HEK293 (cell line): ENCODE measurements around the gene UQCRFS1.
"Not testable (repeated sequence)": the region's sequence is repeated elsewhere in the genome, so short reads cannot be mapped to it uniquely, and the experiment has no call there.

Source experiments
- CTCF ChIP-seq: fragments of 450-650 bp; formaldehyde crosslinking; IDR thresholded peaks from 2 replicates; pipeline ENCODE4 v1.5.1; 2016; ENCODE audit warnings: missing biosample characterization, missing genetic modification characterization
- PRDM10 ChIP-seq: fragments of 450-650 bp; formaldehyde crosslinking; IDR thresholded peaks from 2 replicates; pipeline ENCODE4 v1.5.1; 2016; ENCODE audit warnings: missing biosample characterization, missing genetic modification characterization
- RBAK ChIP-seq: fragments of 450-650 bp; formaldehyde crosslinking; IDR thresholded peaks from 2 replicates; pipeline ENCODE4 v1.5.1; 2016; ENCODE audit warnings: missing biosample characterization, missing genetic modification characterization
- SCRT1 ChIP-seq: fragments of 450-650 bp; formaldehyde crosslinking; IDR thresholded peaks from 2 replicates; pipeline ENCODE4 v1.5.1; 2016; ENCODE audit warnings: missing biosample characterization, missing genetic modification characterization, borderline replicate concordance
- TCF7L2 ChIP-seq: IDR thresholded peaks from 2 replicates; pipeline ENCODE4 v1.6.1; 2011; ENCODE audit warnings: low read depth, mild to moderate bottlenecking, inconsistent platforms, low read length, moderate library complexity, borderline replicate concordance
- ZBTB17 ChIP-seq: fragments of 450-650 bp; formaldehyde crosslinking; IDR thresholded peaks from 2 replicates; pipeline ENCODE4 v1.5.1; 2016; ENCODE audit warnings: missing biosample characterization, missing genetic modification characterization
- ZFP37 ChIP-seq: fragments of 450-650 bp; formaldehyde crosslinking; IDR thresholded peaks from 2 replicates; pipeline ENCODE4 v1.5.1; 2016; ENCODE audit warnings: missing biosample characterization, missing genetic modification characterization
- ZNF10 ChIP-seq: fragments of 450-650 bp; formaldehyde crosslinking; IDR thresholded peaks from 2 replicates; pipeline ENCODE4 v1.5.1; 2017; ENCODE audit warnings: missing biosample characterization, missing genetic modification characterization
- ZNF549 ChIP-seq: fragments of 450-650 bp; IDR thresholded peaks from 2 replicates; pipeline ENCODE4 v1.5.1; 2018; ENCODE audit warnings: missing biosample characterization, missing genetic modification characterization, mild to moderate bottlenecking, inconsistent platforms, moderate library complexity
- TF ChIP-seq, protein P1 (sequence below): fragments of 450-650 bp; formaldehyde crosslinking; IDR thresholded peaks from 2 replicates; pipeline ENCODE4 v1.5.1; 2016; ENCODE audit warnings: missing biosample characterization, missing genetic modification characterization

- not testable (repeated sequence) for TF ChIP-seq PRDM10 (tag by site-specific recombination); ZNF549 (tag by site-specific recombination); ZFP37 (tag by site-specific recombination); CTCF; ZNF10; TCF7L2; ZBTB17 (tag by site-specific recombination); RBAK (tag by site-specific recombination); SCRT1 (tag by site-specific recombination)
- TF ChIP-seq, protein P1, sequence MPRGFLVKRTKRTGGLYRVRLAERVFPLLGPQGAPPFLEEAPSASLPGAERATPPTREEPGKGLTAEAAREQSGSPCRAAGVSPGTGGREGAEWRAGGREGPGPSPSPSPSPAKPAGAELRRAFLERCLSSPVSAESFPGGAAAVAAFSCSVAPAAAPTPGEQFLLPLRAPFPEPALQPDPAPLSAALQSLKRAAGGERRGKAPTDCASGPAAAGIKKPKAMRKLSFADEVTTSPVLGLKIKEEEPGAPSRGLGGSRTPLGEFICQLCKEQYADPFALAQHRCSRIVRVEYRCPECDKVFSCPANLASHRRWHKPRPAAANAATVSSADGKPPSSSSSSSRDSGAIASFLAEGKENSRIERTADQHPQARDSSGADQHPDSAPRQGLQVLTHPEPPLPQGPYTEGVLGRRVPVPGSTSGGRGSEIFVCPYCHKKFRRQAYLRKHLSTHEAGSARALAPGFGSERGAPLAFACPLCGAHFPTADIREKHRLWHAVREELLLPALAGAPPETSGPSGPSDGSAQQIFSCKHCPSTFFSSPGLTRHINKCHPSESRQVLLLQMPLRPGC (tag by site-specific recombination), result not testable (repeated sequence)
Observed at GRCh38 chr19:29210502-29210901, 2.4 kb downstream of the UQCRFS1 start.
